WTC11 (cell line): ENCODE results near the gene CTNNA1. TPM values are rescaled to one million over a fixed set of nuclear protein-coding genes. Genes with fewer than 3 reads are reported as not detected.
A peak's percentile ranks its signal among the peaks of the same experiment; 100 is the strongest.

Source experiments
- ATAC-seq: fragments of 200-7000 bp; cut with Tn5 transposase; 2 replicates; pipeline ENCODE4 v1.10.0; 2021; ENCODE audit warnings: mild to moderate bottlenecking, moderate library complexity
- CTCF ChIA-PET: fragments of 300-600 bp; sonication (Branson Sonifier 250); formaldehyde crosslinking; loops from one replicate; lab custom pipeline; 2021; ENCODE audit warnings: antibody characterized with exemption; lab: Charles Lee
- POLR2A ChIA-PET: fragments of 350-600 bp; sonication (Branson Sonifier 250); formaldehyde crosslinking; loops from one replicate; lab custom pipeline; 2021; ENCODE audit warnings: antibody characterized with exemption; lab: Charles Lee
- DNase-seq: peaks from one replicate; pipeline ENCODE4 v3.0.0; 2021; ENCODE audit warnings: low spot score
- H3K27ac Mint-ChIP-seq: 2 replicates; pipeline ENCODE4 v1.8.0; 2021; ENCODE audit warnings: mixed read lengths
- H3K27me3 Mint-ChIP-seq: 2 replicates; pipeline ENCODE4 v1.8.0; 2021; ENCODE audit warnings: low read depth, mild to moderate bottlenecking, moderate library complexity, mixed read lengths
- H3K36me3 Mint-ChIP-seq: 2 replicates; pipeline ENCODE4 v1.8.0; 2021; ENCODE audit warnings: mixed read lengths
- H3K4me1 Mint-ChIP-seq: 2 replicates; pipeline ENCODE4 v1.8.0; 2022; ENCODE audit warnings: mixed read lengths
- H3K4me3 Mint-ChIP-seq: 2 replicates; pipeline ENCODE4 v1.8.0; 2021; ENCODE audit warnings: mild to moderate bottlenecking, moderate library complexity, mixed read lengths
- H3K9me3 Mint-ChIP-seq: 2 replicates; pipeline ENCODE4 v1.8.0; 2021; ENCODE audit warnings: mixed read lengths
- ARID4B ChIP-seq: sonication (generic); formaldehyde crosslinking; IDR thresholded peaks from 2 replicates; pipeline ENCODE4 v1.8.0; 2023; ENCODE audit warnings: missing genetic modification reagents, mild to moderate bottlenecking, borderline replicate concordance
- GRHL2 ChIP-seq: fragments of 250-450 bp; sonication (Bioruptor Pico); IDR thresholded peaks from 2 replicates; pipeline ENCODE4 v1.8.0; 2022; ENCODE audit warnings: mild to moderate bottlenecking, moderate library complexity; ENCODE audit not compliant: insufficient replicate concordance, severe bottlenecking
- HMGXB4 ChIP-seq: sonication (generic); formaldehyde crosslinking; IDR thresholded peaks from 2 replicates; pipeline ENCODE4 v1.8.1; 2023; ENCODE audit warnings: mild to moderate bottlenecking, moderate library complexity, missing genetic modification reagents
- NFYB ChIP-seq: sonication (generic); formaldehyde crosslinking; conservative IDR thresholded peaks from 2 replicates; pipeline ENCODE4 v1.8.0; 2022; ENCODE audit warnings: low read depth, missing genetic modification reagents
- TP53 ChIP-seq: sonication (generic); formaldehyde crosslinking; IDR thresholded peaks from 2 replicates; pipeline ENCODE4 v1.8.1; 2023; ENCODE audit warnings: mild to moderate bottlenecking, missing genetic modification reagents
- USF2 ChIP-seq: sonication (generic); formaldehyde crosslinking; IDR thresholded peaks from 2 replicates; pipeline ENCODE4 v1.8.1; 2023; ENCODE audit warnings: mild to moderate bottlenecking, missing genetic modification reagents, moderate library complexity
- ZNF416 ChIP-seq: fragments of 250-450 bp; sonication (Bioruptor Pico); IDR thresholded peaks from 2 replicates; pipeline ENCODE4 v1.9.0; 2021; ENCODE audit warnings: mild to moderate bottlenecking, inconsistent platforms
- ZNF423 ChIP-seq: fragments of 250-450 bp; sonication (Bioruptor Pico); IDR thresholded peaks from 2 replicates; pipeline ENCODE4 v2.1.2; 2022; ENCODE audit warnings: mild to moderate bottlenecking, moderate library complexity
- ZSCAN18 ChIP-seq: fragments of 250-450 bp; sonication (Bioruptor Pico); IDR thresholded peaks from 2 replicates; pipeline ENCODE4 v2.1.2; 2022; ENCODE audit warnings: mild to moderate bottlenecking, moderate library complexity
- total RNA-seq: library from RNA; stranded (reverse); gene quantifications from 3 replicates; pipeline ENCODE4 v1.2.3, GENCODE V29; 2021
- TF ChIP-seq, protein P1 (sequence below): sonication (generic); formaldehyde crosslinking; IDR thresholded peaks from 2 replicates; pipeline ENCODE4 v1.8.0; 2023; ENCODE audit warnings: mild to moderate bottlenecking, missing genetic modification reagents
- TF ChIP-seq, protein P2 (sequence below): sonication (generic); formaldehyde crosslinking; IDR thresholded peaks from 2 replicates; pipeline ENCODE4 v1.8.0; 2022; ENCODE audit warnings: mild to moderate bottlenecking, missing genetic modification reagents
- TF ChIP-seq, protein P3 (sequence below): sonication (generic); formaldehyde crosslinking; IDR thresholded peaks from 2 replicates; pipeline ENCODE4 v1.8.1; 2023; ENCODE audit warnings: mild to moderate bottlenecking, missing genetic modification reagents, moderate library complexity
- TF ChIP-seq, protein P4 (sequence below): sonication (generic); formaldehyde crosslinking; IDR thresholded peaks from 2 replicates; pipeline ENCODE4 v1.8.1; 2022; ENCODE audit warnings: low read depth, missing genetic modification reagents, borderline replicate concordance

CTNNA1 gene
- total RNA-seq, 1 experiment from 2014 or later = 309 TPM

GRCh38 chr5:138969323-138970002 lies 216.2 kb downstream of the CTNNA1 start:
- POLR2A ChIA-PET = no interaction called here
- Mint-ChIP-seq H3K27me3 (no peaks in the 10 kb centered on the region; the same call in 1 of the 2 replicates), H3K9me3 (no peaks in the 10 kb centered on the region), H3K36me3 (no peaks in the 10 kb centered on the region), H3K27ac (peak overlapping the region; percentile 54; the same call in 1 of the 2 replicates), H3K4me1 (peaks cover 22% of the 10 kb centered on the region), H3K4me3 (no peak overlapping the region)
- no peak for TF ChIP-seq HMGXB4
- no peak for TF ChIP-seq NFYB
- no peak for TF ChIP-seq ZSCAN18 (CRISPR knock-in tag)
- TF ChIP-seq TP53 (CRISPR knock-in tag) = no peak
- no peak for TF ChIP-seq USF2 (CRISPR knock-in tag)
- no peak for TF ChIP-seq ARID4B (CRISPR knock-in tag)
- TF ChIP-seq, protein P1, sequence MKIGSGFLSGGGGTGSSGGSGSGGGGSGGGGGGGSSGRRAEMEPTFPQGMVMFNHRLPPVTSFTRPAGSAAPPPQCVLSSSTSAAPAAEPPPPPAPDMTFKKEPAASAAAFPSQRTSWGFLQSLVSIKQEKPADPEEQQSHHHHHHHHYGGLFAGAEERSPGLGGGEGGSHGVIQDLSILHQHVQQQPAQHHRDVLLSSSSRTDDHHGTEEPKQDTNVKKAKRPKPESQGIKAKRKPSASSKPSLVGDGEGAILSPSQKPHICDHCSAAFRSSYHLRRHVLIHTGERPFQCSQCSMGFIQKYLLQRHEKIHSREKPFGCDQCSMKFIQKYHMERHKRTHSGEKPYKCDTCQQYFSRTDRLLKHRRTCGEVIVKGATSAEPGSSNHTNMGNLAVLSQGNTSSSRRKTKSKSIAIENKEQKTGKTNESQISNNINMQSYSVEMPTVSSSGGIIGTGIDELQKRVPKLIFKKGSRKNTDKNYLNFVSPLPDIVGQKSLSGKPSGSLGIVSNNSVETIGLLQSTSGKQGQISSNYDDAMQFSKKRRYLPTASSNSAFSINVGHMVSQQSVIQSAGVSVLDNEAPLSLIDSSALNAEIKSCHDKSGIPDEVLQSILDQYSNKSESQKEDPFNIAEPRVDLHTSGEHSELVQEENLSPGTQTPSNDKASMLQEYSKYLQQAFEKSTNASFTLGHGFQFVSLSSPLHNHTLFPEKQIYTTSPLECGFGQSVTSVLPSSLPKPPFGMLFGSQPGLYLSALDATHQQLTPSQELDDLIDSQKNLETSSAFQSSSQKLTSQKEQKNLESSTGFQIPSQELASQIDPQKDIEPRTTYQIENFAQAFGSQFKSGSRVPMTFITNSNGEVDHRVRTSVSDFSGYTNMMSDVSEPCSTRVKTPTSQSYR = no peak
- TF ChIP-seq, protein P2, sequence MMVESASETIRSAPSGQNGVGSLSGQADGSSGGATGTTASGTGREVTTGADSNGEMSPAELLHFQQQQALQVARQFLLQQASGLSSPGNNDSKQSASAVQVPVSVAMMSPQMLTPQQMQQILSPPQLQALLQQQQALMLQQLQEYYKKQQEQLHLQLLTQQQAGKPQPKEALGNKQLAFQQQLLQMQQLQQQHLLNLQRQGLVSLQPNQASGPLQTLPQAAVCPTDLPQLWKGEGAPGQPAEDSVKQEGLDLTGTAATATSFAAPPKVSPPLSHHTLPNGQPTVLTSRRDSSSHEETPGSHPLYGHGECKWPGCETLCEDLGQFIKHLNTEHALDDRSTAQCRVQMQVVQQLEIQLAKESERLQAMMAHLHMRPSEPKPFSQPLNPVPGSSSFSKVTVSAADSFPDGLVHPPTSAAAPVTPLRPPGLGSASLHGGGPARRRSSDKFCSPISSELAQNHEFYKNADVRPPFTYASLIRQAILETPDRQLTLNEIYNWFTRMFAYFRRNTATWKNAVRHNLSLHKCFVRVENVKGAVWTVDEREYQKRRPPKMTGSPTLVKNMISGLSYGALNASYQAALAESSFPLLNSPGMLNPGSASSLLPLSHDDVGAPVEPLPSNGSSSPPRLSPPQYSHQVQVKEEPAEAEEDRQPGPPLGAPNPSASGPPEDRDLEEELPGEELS = no peak
- no peak for TF ChIP-seq GRHL2 (CRISPR knock-in tag)
- TF ChIP-seq, protein P3, sequence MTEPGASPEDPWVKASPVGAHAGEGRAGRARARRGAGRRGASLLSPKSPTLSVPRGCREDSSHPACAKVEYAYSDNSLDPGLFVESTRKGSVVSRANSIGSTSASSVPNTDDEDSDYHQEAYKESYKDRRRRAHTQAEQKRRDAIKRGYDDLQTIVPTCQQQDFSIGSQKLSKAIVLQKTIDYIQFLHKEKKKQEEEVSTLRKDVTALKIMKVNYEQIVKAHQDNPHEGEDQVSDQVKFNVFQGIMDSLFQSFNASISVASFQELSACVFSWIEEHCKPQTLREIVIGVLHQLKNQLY (CRISPR knock-in tag) = no peak
- no peak for TF ChIP-seq ZNF416 (CRISPR knock-in tag)
- TF ChIP-seq, protein P4, sequence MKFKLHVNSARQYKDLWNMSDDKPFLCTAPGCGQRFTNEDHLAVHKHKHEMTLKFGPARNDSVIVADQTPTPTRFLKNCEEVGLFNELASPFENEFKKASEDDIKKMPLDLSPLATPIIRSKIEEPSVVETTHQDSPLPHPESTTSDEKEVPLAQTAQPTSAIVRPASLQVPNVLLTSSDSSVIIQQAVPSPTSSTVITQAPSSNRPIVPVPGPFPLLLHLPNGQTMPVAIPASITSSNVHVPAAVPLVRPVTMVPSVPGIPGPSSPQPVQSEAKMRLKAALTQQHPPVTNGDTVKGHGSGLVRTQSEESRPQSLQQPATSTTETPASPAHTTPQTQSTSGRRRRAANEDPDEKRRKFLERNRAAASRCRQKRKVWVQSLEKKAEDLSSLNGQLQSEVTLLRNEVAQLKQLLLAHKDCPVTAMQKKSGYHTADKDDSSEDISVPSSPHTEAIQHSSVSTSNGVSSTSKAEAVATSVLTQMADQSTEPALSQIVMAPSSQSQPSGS (CRISPR knock-in tag) = no peak
- TF ChIP-seq ZNF423 (CRISPR knock-in tag) = no peak
- CTCF ChIA-PET = no interaction called here
- no peak for DNase-seq
- no peak for ATAC-seq
